Measurements from ENCODE around the gene CDCA8.

- no peak for TF ChIP-seq POLR2A (IDR thresholded peaks at IDR 0.05)
- TF ChIP-seq CTCF (IDR thresholded peaks at IDR 0.05), result no peak
Measured at GRCh38 chr1:37663426-37664000, 28.8 kb upstream of the CDCA8 start.
